SK-N-DZ (cell line): ENCODE data around the gene PAWR.
"Not testable (repeated sequence)": the region's sequence is repeated elsewhere in the genome, so short reads cannot be mapped to it uniquely, and the experiment has no call there.

Experiments used
- DNase-seq: peaks from one replicate; pipeline ENCODE4 v3.0.0-alpha.2; 2015; ENCODE audit warnings: low spot score

PAWR gene

DNA sequence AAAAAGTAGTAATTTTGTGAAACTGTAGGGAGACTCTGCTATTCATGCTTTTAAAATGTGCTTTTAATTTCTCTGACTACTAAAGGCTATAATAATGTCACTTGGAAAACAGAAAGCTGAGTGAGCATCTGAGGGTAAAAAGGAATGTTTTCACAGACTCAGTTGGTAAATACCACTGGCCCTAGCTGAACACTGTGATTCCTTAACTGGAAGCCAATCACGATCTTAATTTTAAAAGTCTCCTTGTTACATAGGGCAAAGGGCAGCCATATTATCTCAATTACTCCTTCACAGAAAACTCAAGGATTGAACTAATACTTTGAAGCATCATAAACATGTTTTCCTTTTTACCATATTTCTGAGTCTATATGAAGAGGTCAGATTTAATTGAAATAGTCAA is 41.9 kb downstream of the PAWR start:
- DNase-seq, result no peak

DNA sequence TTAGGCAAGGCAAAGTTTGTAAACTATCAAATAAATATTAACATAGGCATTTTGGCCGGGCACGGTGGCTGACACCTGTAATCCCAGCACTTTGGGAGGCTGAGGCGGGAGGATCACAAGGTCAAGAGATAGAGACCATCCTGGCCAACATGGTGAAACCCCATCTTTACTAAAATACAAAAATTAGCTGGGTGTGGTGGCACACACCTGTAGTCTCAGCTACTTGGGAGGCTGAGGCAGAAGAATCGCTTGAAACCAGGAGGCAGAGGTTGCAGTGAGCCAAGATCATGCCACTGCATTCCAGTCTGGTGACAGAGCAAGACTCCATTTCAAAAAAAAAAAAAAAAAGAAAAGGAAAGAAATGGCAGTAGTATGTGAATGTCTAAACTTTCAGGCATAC is 43.9 kb downstream of the PAWR start:
- not testable (repeated sequence) for DNase-seq

DNA sequence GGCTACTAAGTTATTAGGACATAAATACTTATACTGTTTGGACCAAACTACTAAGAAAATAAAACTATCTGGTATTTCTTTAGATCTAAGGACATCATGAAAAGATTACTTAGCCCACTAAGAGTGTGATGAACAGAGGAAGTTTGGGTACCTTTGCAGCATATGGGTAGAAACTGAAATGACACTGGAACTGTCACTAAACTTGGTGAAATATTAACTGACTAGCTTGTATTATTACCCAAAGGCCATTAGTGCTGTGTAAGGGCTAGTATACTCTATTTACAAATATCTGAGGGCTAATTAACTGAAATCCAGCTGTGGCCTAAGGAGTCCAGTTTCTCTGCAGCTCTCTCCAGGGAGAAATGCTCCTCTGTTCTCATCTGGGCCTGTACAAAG is 45.5 kb downstream of the PAWR start:
- DNase-seq, result no peak

DNA sequence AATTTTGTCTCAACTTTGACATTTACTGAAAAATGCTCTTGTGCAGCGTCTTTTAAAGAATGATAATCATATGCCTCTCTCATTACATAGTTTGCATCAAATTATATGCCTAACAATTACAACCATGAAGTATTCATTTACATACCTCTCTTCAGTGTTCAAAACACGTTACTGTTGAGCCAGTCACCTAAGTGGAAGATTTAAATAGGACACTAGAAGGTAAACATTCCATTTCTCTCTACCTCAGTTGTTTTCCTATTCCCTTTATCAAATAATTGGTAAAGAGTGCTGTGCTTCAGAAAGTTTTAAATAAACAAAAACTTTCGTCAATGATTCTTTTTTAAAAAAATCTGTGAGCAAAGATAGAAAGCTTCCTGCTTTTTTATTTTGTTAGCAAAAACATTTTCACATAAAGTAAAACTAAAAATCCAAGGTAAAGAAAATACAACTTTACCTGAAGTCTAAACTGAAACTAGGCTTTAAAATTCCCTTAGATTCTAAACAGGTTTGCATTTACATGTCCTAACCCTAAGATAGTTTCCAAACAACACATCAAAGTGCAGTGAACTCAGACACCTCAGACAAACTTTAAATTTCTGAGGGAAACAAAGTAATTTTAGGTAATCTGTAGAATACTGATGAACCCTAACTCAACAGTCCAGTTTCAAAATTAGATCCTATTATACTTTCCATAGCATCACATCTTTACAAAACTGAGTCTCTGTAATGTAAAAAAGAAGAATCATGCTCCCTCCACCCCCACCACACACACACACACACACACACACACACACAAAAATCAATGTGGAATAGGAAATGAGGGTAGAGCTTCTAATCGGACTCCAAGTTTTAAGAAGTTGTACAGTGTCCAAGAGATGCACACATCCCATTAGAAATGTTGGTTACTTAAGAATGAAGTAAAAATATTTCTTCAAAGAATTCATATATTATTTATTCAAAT is 46.2 kb downstream of the PAWR start:
- DNase-seq, result no peak

DNA sequence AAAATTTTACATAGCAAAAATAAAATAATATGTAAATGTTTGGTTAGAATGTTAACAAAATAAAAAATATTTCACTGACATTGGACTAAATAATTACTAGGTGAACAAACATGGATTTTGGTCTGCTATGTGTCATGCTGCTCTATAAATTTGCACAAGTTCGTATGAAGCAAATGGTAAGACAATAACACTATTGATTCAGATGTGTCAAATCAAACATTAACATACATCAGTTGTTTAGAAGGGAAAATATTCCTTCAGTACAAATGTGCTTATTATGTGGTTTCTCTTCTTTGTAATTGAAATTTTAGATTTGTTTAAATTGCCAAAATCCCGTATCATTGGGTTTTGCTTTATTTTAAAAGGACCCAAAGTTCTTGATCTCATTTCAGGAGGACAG is 46.9 kb downstream of the PAWR start:
- DNase-seq, result no peak

DNA sequence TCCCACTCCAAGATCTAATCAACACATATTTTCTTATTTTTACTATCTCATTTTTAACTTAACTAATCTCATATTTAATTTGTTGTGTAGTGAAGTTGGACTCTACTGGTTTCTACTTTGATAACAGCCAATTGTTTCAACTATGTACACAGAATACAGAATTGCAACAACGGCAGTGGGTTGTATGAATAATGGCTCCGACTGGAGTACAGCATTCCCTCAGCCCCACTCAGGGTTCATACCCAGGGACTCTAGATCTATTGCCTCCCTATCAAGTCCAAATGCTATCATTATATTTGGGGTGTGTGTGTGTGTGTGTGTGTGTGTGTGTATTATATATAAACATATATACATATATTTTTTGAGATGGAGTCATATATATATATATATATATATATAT is 52.3 kb downstream of the PAWR start:
- no peak for DNase-seq

DNA sequence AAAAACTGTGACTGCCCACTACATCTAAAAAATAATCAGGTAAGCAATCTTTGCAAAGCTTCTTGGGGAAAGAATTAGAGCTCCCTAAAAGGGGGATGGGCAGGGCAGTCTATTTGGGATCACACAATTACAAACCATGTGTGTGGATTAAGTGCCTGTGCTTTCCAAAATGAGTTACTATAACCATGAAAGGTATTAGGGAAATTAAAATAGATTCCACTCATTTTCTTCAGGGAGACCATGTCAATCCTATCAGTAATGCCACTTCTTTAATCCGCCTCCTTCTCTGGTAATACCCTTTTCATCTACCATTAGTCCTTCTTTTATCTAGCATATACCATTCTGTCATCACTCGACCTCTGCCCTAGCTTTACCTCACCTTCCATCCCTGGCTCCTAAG is 53.7 kb downstream of the PAWR start:
- no peak for DNase-seq

DNA sequence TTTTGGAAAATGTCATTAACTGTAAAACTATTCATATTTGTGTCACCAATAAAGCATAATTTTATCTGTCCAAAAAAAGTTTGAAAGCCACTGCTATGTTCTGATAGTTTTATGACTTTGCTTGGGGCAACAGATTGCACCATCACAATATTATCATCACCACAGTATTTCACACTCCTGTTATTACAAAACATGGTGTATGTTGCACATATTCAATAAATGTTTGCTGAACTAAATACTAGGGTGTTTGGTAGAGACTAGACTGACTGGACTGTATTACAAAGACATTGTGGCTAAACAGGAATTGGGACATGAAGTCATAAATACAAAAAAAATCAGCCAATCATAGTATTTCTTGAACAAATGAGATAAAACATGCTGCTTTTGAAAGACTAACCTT is 55.1 kb downstream of the PAWR start:
- DNase-seq, result no peak

DNA sequence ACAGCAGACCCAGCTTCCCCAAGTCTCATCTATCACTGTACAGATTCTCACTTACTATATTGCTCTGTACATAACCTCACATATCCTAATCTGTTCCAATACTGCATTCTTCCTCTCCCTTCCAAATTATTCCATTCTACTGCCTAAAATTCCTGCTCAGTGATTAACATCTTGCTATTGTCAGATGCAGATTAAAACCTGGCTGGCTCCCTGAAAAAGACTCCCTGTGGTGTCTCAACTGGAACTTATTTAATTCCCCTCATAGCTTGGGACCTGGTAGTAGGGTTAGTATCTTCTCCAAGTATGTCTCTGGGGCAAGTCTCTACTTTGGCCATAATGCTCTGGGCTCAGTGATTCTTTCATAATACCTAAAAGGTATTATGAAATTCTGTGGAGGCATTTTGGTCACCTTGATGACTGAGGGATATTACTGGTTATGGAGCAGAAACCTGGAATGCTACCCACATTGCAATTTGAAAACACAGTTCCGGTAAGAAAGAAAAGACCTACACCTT is 55.8 kb downstream of the PAWR start:
- DNase-seq, result no peak

DNA sequence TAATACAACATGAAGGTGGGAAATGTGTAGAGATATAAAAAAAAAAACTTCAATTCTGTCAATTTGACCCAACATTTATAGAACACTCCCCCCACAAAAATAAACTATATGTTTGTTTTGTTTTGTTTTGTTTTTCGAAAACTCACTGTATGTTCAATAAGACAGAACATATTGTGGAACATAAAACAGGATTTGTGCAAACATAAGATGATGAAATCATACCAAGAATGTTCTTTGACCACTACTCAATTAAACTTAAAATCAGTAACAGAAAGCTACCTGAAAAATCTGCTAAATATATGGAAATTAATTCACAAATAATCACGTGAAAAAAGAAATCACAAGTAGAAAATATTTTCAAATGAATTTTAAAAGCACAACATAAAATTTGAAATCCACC is 61.2 kb downstream of the PAWR start:
- DNase-seq, result no peak

DNA sequence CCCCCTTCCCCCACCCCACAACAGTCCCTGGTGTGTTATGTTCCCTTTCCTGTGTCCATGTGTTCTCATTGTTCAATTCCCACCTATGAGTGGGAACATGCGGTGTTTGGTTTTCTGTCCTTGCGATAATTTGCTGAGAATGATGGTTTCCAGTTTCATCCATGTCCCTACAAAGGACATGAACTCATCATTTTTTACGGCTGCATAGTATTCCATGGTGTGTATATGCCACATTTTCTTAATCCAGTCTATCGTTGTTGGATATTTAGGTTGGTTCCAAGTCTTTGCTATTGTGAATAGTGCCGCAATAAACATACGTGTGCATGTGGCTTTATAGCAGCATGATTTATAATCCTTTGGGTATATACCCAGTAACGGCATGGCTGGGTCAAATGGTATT is 64.0 kb downstream of the PAWR start:
- DNase-seq, result not testable (repeated sequence)

DNA sequence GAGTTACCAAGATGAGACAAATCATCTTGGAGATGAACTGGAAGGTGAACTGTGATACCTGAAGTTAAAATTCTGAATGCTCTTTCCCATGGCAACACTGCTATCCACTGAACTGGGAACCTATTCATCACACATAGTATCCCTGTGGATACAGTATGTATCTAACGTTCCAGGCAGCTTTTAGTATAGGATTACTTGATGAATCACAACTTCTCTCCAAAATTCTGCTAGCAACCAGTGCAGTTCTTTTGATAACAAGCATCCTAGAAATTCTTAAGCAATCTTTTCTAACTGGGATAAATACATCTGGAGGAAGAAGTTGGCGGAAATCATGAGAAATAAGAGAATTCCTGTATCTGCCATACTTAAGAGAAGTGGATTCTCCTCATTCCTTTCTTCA is 66.4 kb downstream of the PAWR start:
- DNase-seq, result no peak

DNA sequence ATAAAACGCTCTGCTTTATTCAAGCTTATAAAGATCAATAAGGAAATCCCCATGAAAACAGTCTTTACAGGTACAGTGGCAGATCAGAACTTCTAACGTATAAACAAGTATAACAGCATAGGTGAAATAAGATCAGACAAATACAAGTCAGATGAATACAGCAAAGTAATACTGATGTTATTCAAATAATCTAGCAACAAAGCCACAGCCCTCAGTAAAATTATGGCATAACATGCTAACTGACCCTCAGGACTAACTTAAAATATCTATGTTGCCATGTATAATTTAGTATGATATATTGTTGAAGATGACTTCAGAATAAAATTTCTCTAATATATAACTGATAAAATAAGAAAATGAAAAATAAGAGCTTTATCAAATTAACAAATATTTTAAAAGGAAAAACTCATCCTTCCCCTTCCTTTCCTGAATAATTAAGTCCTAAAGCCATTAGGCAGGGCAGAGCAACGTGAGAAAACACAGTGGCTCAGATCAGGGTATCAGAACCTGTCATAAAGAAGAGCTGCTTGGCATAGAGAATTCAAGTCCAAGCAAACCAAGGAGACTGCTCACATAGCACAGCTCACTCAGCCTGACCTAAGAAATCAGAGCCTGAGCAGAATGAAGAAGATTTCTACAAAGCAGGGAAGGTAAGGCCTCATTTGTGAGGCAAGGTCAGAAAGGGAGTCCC is 70.7 kb downstream of the PAWR start:
- no peak for DNase-seq

DNA sequence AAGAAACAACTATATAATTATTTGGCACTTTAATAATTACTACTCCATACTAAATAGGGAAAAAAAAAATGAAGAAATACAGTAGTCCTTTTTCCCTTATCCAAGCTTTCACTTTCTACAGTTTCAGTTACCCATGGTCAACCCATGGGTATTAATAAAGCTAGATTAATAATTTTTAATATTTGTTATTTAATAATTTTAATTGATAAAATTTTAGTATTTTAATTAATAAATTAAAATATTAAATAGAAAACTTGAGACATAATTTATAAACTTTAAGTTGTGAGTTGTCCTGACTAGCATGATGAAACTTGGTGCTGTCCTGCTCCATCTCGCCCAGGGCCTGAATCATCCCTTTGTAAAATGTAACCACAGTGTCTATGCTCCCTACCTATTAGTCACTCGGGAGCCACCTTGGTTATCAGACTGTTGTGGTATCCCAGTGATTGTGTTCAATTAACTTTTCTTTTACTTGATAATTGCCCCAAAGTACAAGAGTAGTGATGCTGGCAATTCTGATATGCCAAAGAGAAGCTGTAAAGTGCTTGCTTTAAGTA is 71.8 kb downstream of the PAWR start:
- no peak for DNase-seq

DNA sequence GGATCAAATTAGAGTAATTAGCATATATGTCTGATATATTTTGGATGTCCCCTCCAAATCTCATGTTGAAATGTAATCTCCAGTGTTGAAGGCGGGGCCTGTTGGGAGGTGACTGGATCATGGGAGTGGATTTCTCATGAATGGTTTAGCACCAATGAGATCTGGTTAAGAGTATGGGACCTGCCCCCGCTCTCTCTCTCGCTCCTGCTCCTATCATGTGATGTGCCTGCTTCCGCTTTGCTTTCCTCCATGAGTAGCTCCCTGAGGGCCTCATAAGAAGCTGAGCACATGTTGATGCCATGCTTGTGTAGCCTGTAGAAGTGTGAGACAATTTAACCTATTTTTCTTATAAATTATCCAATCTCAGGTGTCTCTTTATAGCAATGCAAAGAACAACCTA is 73.1 kb downstream of the PAWR start:
- DNase-seq, result no peak

DNA sequence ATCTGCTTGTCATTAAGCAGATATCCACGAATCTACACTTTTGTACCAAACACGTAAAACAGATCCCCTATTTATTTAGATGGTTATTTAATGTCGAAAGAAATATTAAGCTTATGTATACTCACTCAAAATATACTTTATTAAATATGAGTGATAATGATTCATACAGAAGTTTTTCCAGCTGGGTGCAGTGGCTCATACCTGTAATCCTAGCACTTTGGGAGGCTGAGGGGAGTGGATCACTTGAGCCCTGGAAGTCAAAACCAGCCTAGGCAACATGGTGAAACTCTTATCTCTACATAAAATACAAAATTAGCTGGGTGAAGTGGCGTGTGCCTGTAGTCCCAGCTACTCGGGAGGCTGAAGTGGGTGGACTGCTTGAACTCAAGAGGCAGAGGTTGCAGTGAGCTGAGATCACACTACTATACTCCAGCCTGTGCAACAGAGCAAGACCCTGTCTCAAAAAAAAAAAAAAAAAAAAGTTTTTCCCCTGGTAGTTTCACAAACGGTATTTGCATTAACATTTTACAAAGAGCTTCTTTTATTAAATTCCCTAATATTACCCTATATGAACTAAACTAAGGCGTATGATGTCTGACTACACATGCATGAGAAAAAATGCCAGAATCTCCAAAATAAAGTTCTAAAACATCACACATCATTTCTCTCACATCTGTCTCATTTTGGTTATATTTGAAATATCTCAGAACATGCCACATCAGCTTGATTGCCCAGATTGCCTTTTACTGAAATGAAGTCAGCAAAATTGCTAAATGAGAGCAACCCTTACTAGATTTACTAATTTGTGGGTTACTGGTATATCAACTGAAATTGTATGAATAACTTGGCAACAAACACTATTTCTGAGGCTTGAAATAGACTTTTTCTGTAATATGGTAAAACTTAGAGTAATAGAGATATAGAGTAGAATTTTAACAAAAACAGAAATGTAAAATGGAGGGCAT is 74.9 kb downstream of the PAWR start:
- DNase-seq, result peak; percentile 59

DNA sequence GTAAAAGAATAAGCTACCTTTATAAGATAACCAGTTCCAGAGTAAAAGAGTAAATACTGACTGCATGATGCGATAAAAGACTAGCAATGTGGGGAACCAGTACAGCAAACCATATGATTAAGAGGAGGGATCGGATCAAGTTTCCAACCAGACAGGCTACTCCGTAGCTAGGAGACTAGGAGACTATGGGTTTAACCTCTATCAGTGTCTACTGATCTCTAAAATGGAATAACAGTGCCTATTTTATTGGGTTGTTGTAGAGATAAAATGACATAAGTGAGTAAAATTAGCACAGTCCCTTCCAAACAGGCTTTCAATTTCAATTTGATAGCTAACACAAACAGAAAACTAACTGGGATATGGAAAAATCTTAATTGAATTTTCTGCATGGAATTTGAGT is 76.0 kb downstream of the PAWR start:
- DNase-seq, result peak; percentile 93

DNA sequence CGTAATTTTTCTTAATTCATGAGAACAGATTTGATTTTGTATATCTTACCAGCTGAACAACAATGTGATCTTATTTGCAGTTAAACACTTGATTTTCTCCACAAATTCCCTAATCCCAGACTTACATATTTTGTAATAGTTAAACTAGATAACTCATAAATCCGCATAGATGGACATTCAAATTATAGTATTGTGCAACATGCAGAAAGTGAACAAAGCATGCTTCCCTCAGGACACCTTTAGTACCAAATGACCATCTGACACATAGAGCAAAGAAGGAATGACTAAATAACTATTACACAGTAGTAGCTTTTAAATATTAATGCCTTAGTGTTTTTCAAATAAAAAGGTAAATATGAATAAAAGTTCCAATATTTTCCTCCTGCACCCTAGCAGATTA is 88.9 kb downstream of the PAWR start:
- DNase-seq, result no peak

DNA sequence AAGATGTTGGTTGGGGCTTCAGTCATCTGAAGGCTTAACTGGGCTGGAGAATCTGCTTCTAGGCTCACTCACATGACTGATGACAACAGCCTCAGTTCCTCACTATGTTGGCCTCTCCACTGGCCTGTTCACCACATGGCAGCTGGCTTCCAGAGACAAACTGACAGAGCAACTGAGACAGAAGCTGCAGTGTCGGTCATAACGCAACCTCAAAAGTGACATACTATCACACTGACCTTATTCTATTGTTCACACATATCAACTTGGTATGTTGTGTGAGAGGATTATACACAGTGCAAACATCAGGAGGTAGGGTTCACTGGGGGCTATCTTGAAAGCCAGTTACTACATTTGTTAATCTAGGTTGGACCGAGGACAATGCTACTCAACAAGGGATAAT is 92.9 kb downstream of the PAWR start:
- DNase-seq, result no peak

DNA sequence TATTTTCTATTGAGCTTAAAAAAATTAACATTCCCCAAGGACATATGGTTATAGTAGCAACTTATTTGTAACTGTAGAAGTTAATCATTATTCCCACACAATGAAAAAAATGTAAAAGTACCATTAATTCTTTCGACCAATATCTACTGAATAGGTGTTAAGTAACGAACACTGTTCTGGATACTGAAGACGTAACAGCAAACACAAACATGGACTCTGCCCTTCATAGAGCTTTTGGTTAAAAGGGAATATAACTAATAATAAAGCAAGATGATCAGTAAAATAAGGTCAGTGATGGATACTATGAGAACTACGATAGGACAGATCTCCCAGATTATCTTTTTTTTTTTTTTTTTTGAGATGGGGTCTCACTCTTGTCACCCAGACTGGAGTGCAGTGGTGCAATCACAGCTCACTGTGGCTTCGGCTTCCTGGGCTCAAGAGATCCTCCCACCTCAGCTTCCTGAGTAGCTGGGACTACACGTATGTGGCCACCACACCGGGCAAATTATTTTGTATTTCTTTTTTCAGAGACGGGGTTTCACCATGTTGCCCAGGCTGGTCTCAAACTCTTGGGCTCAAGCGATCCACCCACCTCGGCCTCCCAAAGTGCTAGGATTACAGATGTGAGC is 93.9 kb downstream of the PAWR start:
- DNase-seq, result no peak

DNA sequence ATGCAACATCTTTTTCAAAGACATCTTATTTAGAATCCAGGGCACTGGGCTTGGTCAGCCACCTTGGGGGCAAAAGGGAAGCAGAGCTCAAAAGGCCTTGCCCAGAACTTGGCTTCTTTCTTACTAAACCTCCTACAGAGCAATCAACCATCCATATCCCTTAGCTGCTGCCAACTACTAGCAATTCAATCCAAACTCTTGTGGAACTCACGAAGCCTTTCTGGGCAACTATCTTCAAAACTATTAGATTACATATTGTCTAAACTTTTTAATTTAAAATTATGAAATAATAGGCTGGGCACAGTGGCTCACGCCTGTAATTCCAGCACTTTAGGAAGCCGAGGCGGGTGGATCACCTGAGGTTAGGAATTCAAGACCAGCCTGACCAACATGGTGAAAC is 95.5 kb downstream of the PAWR start:
- DNase-seq, result no peak
